ENCODE measurements around the gene COL27A1.

DNA sequence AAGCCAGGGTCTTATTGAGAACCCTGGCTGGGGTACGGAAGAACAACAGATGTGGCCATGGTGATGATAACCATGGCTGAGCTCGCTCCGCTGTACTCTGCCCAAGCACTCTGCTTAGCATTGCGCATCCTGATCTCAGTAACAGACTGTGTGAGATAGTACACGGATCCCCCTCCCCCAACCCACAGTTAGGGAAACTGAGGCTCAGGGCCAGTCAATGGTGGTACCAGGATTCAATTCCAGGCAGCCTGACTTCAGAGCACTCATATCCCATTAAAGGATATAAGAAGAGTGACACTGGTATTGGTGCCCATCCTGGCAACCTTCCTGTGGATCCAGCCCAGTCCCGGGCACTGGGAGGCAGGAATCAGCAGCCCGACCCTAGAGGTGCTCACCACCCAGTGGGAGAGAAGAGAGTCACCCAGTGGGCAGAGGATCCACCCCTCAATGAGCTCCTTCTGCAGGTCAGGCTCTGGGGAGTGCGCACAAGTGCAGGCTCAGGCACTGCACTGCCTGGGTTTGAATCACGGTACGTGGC lies 29.8 kb upstream of the COL27A1 start:
- no peak for TF ChIP-seq POLR2A (IDR thresholded peaks at IDR 0.05)
- TF ChIP-seq, protein P1, sequence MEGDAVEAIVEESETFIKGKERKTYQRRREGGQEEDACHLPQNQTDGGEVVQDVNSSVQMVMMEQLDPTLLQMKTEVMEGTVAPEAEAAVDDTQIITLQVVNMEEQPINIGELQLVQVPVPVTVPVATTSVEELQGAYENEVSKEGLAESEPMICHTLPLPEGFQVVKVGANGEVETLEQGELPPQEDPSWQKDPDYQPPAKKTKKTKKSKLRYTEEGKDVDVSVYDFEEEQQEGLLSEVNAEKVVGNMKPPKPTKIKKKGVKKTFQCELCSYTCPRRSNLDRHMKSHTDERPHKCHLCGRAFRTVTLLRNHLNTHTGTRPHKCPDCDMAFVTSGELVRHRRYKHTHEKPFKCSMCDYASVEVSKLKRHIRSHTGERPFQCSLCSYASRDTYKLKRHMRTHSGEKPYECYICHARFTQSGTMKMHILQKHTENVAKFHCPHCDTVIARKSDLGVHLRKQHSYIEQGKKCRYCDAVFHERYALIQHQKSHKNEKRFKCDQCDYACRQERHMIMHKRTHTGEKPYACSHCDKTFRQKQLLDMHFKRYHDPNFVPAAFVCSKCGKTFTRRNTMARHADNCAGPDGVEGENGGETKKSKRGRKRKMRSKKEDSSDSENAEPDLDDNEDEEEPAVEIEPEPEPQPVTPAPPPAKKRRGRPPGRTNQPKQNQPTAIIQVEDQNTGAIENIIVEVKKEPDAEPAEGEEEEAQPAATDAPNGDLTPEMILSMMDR (IDR thresholded peaks at IDR 0.05), result no peak

Measured in adrenal gland (tissue), 5 donors.